Gastrocnemius medialis (tissue), 4 donors: Measurements from ENCODE around the gene CDC37L1. TPM values are rescaled to one million over a fixed set of nuclear protein-coding genes. Genes with fewer than 3 reads are reported as not detected.

ENCODE experiments used
- ATAC-seq, 2 donors: fragments of 150-250 bp; one replicate each; pipeline ENCODE4 v1.9.1; 2016
- DNase-seq, 2 donors: peaks; one replicate each; pipeline ENCODE4 v3.0.0-alpha.2; 2019
- H3K27ac ChIP-seq, 4 donors: fragments of 200-600 bp; sonication (generic); 1 replicate in 1 of 4; 2 replicates in 3 of 4; pipeline ENCODE4 v1.5.1; 2016 to 2018; ENCODE audit warnings: mild to moderate bottlenecking in 2 of 4, moderate library complexity in 1 of 4
- H3K27me3 ChIP-seq, 3 donors: fragments of 200-600 bp; sonication (generic) in 2 of 3; 1 replicate in 1 of 3; 2 replicates in 2 of 3; pipeline versions ENCODE4 v1.5.1 to v1.6.0; 2016 to 2019; ENCODE audit warnings: mild to moderate bottlenecking in 1 of 3, moderate library complexity in 1 of 3
- H3K36me3 ChIP-seq, 2 donors: fragments of 200-600 bp; sonication (generic) in 1 of 2; one replicate each; pipeline ENCODE4 v1.5.1; 2017 to 2018
- H3K4me1 ChIP-seq, 2 donors: fragments of 200-600 bp; sonication (generic) in 1 of 2; one replicate each; pipeline ENCODE4 v1.5.1; 2016 to 2017; ENCODE audit warnings: mild to moderate bottlenecking in 2 of 2
- H3K4me3 ChIP-seq, 4 donors: fragments of 200-600 bp; sonication (generic) in 3 of 4; 1 replicate in 1 of 4; 2 replicates in 3 of 4; pipeline ENCODE4 v1.5.1; 2016 to 2019; ENCODE audit warnings: mild to moderate bottlenecking in 2 of 4
- H3K9me3 ChIP-seq, 3 donors: fragments of 200-600 bp; sonication (generic) in 2 of 3; 1 replicate in 1 of 3; 2 replicates in 2 of 3; pipeline ENCODE4 v1.5.1; 2016 to 2019
- CTCF ChIP-seq, 5 experiments: fragments of 450-650 bp in 3 of 5; fragments of 200-600 bp in 2 of 5; sonication (generic) in 2 of 5; IDR thresholded peaks in 4 of 5; conservative IDR thresholded peaks in 1 of 5; 1 replicate in 4 of 5; 2 replicates in 1 of 5; pipeline ENCODE4 v1.5.1; 2016 to 2019; ENCODE audit warnings: antibody characterized with exemption in 5 of 5, mild to moderate bottlenecking in 3 of 5, moderate library complexity in 3 of 5
- POLR2A ChIP-seq, 2 donors: fragments of 450-650 bp; IDR thresholded peaks; one replicate each; pipeline ENCODE4 v1.6.1; 2017; ENCODE audit warnings: antibody characterized with exemption in 2 of 2, mild to moderate bottlenecking in 2 of 2, moderate library complexity in 2 of 2
- in situ Hi-C, 4 donors: fragments of 200-750 bp; cut with MboI; loops; one replicate each; pipeline versions ENCODE4 v1.15.0 to v1.8.0; 2017; ENCODE audit warnings: low sequenced_read_pairs in 4 of 4
- intact Hi-C: fragments of 100-400 bp; cut with DNase I; formaldehyde crosslinking; loops from one replicate; pipeline ENCODE4 v1.15.1; 2023; ENCODE audit warnings: low total_unique reads
- total RNA-seq, 4 donors: library from RNA; depleted of rRNA; stranded (reverse); fragments of >200 nt; gene quantifications; one replicate each; pipeline versions ENCODE4 v1.1.0 to v1.2.3, GENCODE V29; 2016

CDC37L1 gene
- 100 to 1,000 TPM in 3 of 4 donors, 10 to 100 TPM in 1; 91.1 to 157 (median 131) TPM for total RNA-seq

- H3K4me3 ChIP-seq = peak within 1 kb of the TSS; percentile 81 to 98 (median 88)
- no peaks in the 10 kb centered on the region for H3K27me3 ChIP-seq
- peak; percentile 72 to 88 (median 81) for TF ChIP-seq CTCF (IDR thresholded peaks at IDR 0.05 in 4 of 5, conservative IDR thresholded peaks at IDR 0.05 in 1 of 5)
- peak; percentile 98 to 99 for TF ChIP-seq POLR2A (IDR thresholded peaks at IDR 0.05)
- peak; percentile 95 to 96 for DNase-seq
- intact Hi-C loops = loop anchor here (1.0 to 10.0 kb wide), 6 partner anchors 17 to 948 kb away; partner anchors contain the start of genes AK3, JAK2, PDCD1LG2 and PLPP6
- H3K36me3 ChIP-seq = no peaks in the 10 kb centered on the region
- H3K9me3 ChIP-seq = no peaks in the 10 kb centered on the region
- peaks cover 40 to 44% of the 10 kb centered on the region in 2 donors for H3K4me1 ChIP-seq
- in situ Hi-C loops = loop anchor here in 1 of 4 donors (10.0 to 25.0 kb wide), 3 partner anchors 55 to 945 kb away; partner anchors contain the start of genes PLGRKT and RIC1
- H3K27ac ChIP-seq = peak within 1 kb of the TSS; percentile 91 to 99 (median 95)
- ATAC-seq = peak; percentile 76 to 84
These were observed at the start of gene CDC37L1 for GRCh38 chr9:4679268-4680172. CDC37L1 (plus strand) TSS chr9:4679569; CDS start chr9:4679768, 199 bp downstream.

- H3K4me1 ChIP-seq = no peaks in the 10 kb centered on the region
- TF ChIP-seq POLR2A (IDR thresholded peaks at IDR 0.05) = no peak
- no peak for TF ChIP-seq CTCF (IDR thresholded peaks at IDR 0.05 in 4 of 5, conservative IDR thresholded peaks at IDR 0.05 in 1 of 5)
- ATAC-seq = no peak
- H3K27me3 ChIP-seq = no peaks in the 10 kb centered on the region
- H3K9me3 ChIP-seq = no peaks in the 10 kb centered on the region
- intact Hi-C loops (loop anchor here (10.0 kb wide), 1 partner anchor 316 kb away; no protein-coding TSS in a partner anchor), in situ Hi-C loops (loop anchor here in 2 of 4 donors (10.0 to 25.0 kb wide), 2 partner anchors 236 to 244 kb away; no protein-coding TSS in a partner anchor)
- DNase-seq = no peak
- no peaks in the 10 kb centered on the region for H3K36me3 ChIP-seq
- no peak overlapping the region for H3K27ac ChIP-seq
- no peak overlapping the region for H3K4me3 ChIP-seq
These were observed 48.5 kb upstream of the CDC37L1 start for GRCh38 chr9:4630836-4631235.

- Histone ChIP-seq H3K4me3 (no peak overlapping the region), H3K4me1 (no peaks in the 10 kb centered on the region), H3K27ac (no peak overlapping the region), H3K36me3 (no peaks in the 10 kb centered on the region), H3K9me3 (no peaks in the 10 kb centered on the region), H3K27me3 (no peaks in the 10 kb centered on the region)
- intact Hi-C loops = loop anchor here (10.0 kb wide), 1 partner anchor 324 kb away; no protein-coding TSS in a partner anchor
- ATAC-seq = no peak
- in situ Hi-C loops = loop anchor here in 2 of 4 donors (10.0 to 25.0 kb wide), 2 partner anchors 244 to 252 kb away; no protein-coding TSS in a partner anchor
- no peak for TF ChIP-seq POLR2A (IDR thresholded peaks at IDR 0.05)
- no peak for TF ChIP-seq CTCF (IDR thresholded peaks at IDR 0.05 in 4 of 5, conservative IDR thresholded peaks at IDR 0.05 in 1 of 5)
- no peak for DNase-seq
These were observed 40.4 kb upstream of the CDC37L1 start for GRCh38 chr9:4638968-4639367.

- no peaks in the 10 kb centered on the region for H3K9me3 ChIP-seq
- no peak overlapping the region for H3K4me3 ChIP-seq
- TF ChIP-seq POLR2A (IDR thresholded peaks at IDR 0.05) (no peak), CTCF (IDR thresholded peaks at IDR 0.05 in 4 of 5, conservative IDR thresholded peaks at IDR 0.05 in 1 of 5) (no peak)
- ATAC-seq (no peak), DNase-seq (no peak)
- no peaks in the 10 kb centered on the region for H3K27me3 ChIP-seq
- no peaks in the 10 kb centered on the region for H3K4me1 ChIP-seq
- in situ Hi-C loops (loop anchor here in 2 of 4 donors (10.0 to 25.0 kb wide), 2 partner anchors 245 to 252 kb away; no protein-coding TSS in a partner anchor), intact Hi-C loops (loop anchor here (10.0 kb wide), 1 partner anchor 325 kb away; no protein-coding TSS in a partner anchor)
- H3K36me3 ChIP-seq = no peaks in the 10 kb centered on the region
- no peak overlapping the region for H3K27ac ChIP-seq
These were observed 39.9 kb upstream of the CDC37L1 start for GRCh38 chr9:4639420-4639819.
